Neuron (in vitro differentiated cells): ENCODE data around the gene CELA3B.
"Not testable (repeated sequence)": the region's sequence is repeated elsewhere in the genome, so short reads cannot be mapped to it uniquely, and the experiment has no call there.

Source experiments
- H2AFZ ChIP-seq: one replicate; pipeline ENCODE4 v1.6.1; 2013; ENCODE audit warnings: low read depth, mild to moderate bottlenecking, inconsistent platforms, low read length, moderate library complexity
- H3K27me3 ChIP-seq: one replicate; pipeline ENCODE4 v1.6.1; 2013; ENCODE audit warnings: low read length; ENCODE audit not compliant: insufficient read depth
- H3K36me3 ChIP-seq: one replicate; pipeline ENCODE4 v1.6.1; 2013; ENCODE audit warnings: low read length; ENCODE audit not compliant: insufficient read depth
- H3K4me1 ChIP-seq: one replicate; pipeline ENCODE4 v1.6.1; 2013; ENCODE audit warnings: low read length; ENCODE audit not compliant: insufficient read depth
- H3K4me3 ChIP-seq: 2 replicates; pipeline ENCODE4 v1.5.1; 2013; ENCODE audit warnings: mild to moderate bottlenecking, low read length, moderate library complexity
- H3K9me3 ChIP-seq: one replicate; pipeline ENCODE4 v1.6.1; 2013; ENCODE audit warnings: low read length

The CELA3B gene

DNA sequence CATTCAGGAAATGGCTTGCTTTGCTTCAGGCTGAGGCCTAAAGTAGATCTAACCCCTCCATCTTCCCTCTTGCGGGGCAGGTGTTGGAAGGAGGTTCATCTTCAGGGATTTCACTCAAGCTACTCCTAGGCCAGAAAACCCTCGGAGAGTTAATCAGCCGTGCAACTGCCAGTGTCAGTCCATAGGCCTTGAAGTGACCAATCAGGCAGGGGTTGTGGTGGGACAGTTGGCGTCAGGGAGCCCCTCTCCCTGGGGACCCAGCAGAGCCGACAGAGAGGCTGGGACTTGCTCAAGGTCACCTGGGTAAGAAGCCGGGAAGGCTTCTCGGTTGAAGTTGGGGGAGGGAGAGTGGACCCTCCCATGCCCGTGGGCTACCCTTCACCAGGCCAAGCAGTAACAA lies 2.9 kb upstream of the CELA3B start:
- H2AFZ ChIP-seq, H3K4me3 ChIP-seq, H3K4me1 ChIP-seq, H3K36me3 ChIP-seq, H3K27me3 ChIP-seq, H3K9me3 ChIP-seq: not testable (repeated sequence)

DNA sequence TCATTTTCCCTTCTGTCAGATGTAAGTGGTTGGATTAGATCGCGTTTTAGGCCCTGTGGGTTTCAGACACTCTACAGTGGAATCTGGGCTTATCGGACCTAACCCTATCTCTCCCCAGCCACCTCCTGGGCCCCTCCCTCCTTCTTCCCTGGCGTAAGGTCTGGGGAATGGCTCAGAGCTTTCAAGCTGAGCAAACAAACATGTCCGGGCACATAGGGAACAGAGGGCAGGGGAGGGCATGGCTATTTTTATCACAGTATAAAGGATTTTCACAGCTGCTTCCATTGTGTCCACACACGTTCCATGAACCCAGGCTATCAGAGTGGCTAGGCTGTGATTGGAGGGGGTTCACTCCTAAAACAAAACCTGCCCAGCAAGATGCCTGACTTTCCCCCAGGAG lies 2.1 kb upstream of the CELA3B start:
- not testable (repeated sequence) for H2AFZ ChIP-seq, H3K9me3 ChIP-seq, H3K27me3 ChIP-seq, H3K4me3 ChIP-seq, H3K4me1 ChIP-seq, H3K36me3 ChIP-seq

GRCh38 chr1:21975296-21975695 lies 1.5 kb upstream of the CELA3B start:
- not testable (repeated sequence) for H3K4me3 ChIP-seq, H2AFZ ChIP-seq, H3K36me3 ChIP-seq, H3K4me1 ChIP-seq, H3K27me3 ChIP-seq, H3K9me3 ChIP-seq

GRCh38 chr1:21978209-21978608 lies 1.4 kb downstream of the CELA3B start:
- not testable (repeated sequence) for H3K4me1 ChIP-seq, H3K36me3 ChIP-seq, H3K9me3 ChIP-seq, H2AFZ ChIP-seq, H3K4me3 ChIP-seq, H3K27me3 ChIP-seq

GRCh38 chr1:21980515-21981220 lies 3.8 kb downstream of the CELA3B start:
- H2AFZ ChIP-seq, H3K9me3 ChIP-seq, H3K4me1 ChIP-seq, H3K36me3 ChIP-seq, H3K4me3 ChIP-seq, H3K27me3 ChIP-seq: not testable (repeated sequence)

- not testable (repeated sequence) for H3K4me3 ChIP-seq
These were observed 4.4 kb downstream of the CELA3B start for GRCh38 chr1:21981253-21981652.

GRCh38 chr1:21982122-21982521 lies 5.3 kb downstream of the CELA3B start:
- not testable (repeated sequence) for H3K9me3 ChIP-seq, H3K27me3 ChIP-seq, H3K4me3 ChIP-seq, H2AFZ ChIP-seq, H3K4me1 ChIP-seq, H3K36me3 ChIP-seq

More at GRCh38 chr1:21981253-21981652, 4.4 kb downstream of the CELA3B start:
- not testable (repeated sequence) for H3K4me1 ChIP-seq, H3K27me3 ChIP-seq, H3K36me3 ChIP-seq, H3K9me3 ChIP-seq, H2AFZ ChIP-seq

DNA sequence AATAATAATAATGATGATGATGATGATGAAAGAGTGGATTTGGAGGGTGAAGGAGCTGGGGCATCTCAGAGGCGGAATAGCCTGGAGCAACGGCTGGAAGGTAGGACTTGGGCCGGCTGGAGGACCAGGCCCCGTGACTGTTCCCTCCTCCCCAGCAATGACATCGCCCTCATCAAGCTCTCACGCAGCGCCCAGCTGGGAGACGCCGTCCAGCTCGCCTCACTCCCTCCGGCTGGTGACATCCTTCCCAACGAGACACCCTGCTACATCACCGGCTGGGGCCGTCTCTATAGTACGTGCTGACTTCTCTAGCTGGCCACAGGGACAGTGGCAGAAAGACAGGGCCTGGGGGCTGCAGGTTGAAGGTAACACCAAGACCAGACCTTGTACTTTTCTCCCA lies 6.7 kb downstream of the CELA3B start:
- not testable (repeated sequence) for H3K4me3 ChIP-seq, H2AFZ ChIP-seq, H3K9me3 ChIP-seq, H3K27me3 ChIP-seq, H3K36me3 ChIP-seq, H3K4me1 ChIP-seq

DNA sequence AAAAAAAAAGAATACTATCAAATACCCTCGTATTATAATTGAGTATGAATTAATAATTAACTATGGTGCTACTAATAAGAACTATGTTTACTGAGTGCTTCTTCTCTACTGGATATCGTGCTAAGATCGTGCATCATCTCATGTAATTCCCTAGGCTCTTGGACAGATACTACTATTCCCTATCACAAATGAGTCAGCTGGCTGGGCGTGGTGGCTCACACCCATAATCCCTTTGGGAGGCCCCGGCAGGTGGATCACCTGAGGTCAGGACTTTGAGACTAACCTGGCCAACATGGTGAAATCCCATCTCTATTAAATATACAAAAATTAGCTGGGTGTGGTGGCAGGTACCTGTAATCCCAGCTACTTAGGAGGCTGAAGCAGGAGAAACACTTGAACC lies 9.1 kb downstream of the CELA3B start:
- not testable (repeated sequence) for H3K4me3 ChIP-seq, H2AFZ ChIP-seq, H3K36me3 ChIP-seq, H3K27me3 ChIP-seq, H3K4me1 ChIP-seq, H3K9me3 ChIP-seq

GRCh38 chr1:21986386-21986785 lies 9.6 kb downstream of the CELA3B start:
- not testable (repeated sequence) for H3K9me3 ChIP-seq, H3K36me3 ChIP-seq, H3K4me3 ChIP-seq, H3K4me1 ChIP-seq, H3K27me3 ChIP-seq, H2AFZ ChIP-seq

DNA sequence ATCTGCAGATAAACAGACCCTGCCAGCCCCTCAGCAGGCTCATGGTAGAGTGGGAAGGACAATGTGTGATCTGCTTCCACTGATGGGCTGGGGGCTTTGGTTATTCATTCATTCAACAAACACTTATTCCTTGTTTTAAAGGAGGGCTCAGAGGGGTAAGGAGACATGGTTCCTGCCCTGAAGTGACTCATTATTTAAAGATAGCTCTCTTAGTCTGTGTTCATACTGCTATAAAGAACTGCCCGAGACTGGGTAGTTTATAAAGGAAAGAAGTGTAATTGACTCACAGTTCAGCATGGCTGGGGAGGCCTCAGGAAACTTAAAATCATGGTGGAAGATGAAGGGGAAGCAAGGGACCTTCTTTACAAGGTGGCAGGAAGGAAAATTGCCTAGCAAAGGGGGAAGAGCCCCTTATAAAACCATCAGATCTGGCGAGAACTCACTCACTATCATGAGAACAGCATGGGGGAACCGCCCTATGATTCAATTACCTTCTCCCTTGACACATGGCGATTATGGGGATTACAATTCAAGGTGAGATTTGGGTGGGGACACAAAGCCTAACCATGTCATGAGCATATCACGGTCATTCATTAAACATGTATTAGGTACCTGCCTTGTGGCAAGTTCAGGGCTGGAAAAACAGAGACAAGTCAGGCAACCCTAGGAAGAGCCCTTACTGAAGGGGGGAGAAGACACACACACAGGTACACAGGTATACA lies 13.0 kb downstream of the CELA3B start:
- not testable (repeated sequence) for H3K4me3 ChIP-seq, H3K36me3 ChIP-seq, H2AFZ ChIP-seq, H3K27me3 ChIP-seq, H3K4me1 ChIP-seq, H3K9me3 ChIP-seq

DNA sequence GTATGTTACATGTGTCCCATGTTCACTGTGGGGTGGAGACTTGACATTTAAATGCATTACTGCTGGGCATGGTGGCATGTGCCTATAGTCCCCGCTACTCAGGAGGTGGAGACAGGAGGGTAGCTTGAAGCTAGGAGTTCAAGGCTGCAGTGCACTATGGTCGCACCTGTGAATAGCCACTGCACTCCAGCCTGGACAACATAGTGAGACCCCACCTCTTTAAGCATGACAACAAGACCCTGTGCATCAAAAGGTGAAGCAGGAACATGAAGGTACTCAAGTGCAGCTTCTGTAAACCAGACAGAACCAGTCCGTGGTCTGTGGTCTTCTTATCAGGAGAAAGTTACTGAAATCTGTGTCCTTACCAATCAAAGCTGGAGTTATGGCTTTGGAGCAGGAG lies 15.4 kb downstream of the CELA3B start:
- H3K4me3 ChIP-seq, H3K9me3 ChIP-seq, H2AFZ ChIP-seq, H3K36me3 ChIP-seq, H3K27me3 ChIP-seq, H3K4me1 ChIP-seq: not testable (repeated sequence)

DNA sequence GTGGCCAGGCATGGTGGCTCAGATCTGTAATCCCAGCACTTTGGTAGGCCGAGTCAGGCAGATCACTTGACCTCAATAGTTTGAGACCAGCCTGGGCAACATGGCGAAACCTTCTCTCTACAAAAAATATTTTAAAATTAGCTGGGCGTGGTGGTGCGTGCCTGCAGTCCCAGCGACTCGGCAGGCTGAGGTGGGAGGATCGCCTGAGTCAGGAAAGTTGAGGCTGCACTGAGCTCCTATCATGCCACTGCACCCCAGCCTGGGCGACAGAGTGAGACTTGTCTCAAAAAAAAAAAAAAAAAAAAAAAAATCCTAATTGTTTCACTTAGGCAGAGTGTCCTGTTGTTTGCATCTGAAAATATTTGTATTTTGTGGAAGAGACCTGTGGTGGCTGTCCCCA lies 17.9 kb downstream of the CELA3B start:
- H3K36me3 ChIP-seq, H3K9me3 ChIP-seq, H3K4me1 ChIP-seq, H3K27me3 ChIP-seq, H2AFZ ChIP-seq, H3K4me3 ChIP-seq: not testable (repeated sequence)

DNA sequence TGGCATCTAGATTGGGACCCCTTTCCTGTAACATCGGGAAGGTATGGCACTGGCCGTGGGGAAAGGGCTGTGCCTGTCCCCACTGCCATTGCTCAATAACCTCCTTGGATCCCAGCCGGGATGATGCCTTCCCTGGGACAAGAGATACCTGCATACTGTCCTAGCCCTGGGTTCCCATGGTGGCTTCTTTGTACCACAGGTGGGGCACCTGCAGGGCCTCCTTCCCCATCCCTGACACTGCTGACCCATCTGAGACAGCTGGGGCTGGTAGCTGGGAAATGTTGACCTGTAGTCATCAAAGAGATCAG lies 19.8 kb downstream of the CELA3B start:
- not testable (repeated sequence) for H2AFZ ChIP-seq, H3K4me3 ChIP-seq, H3K4me1 ChIP-seq, H3K36me3 ChIP-seq, H3K27me3 ChIP-seq, H3K9me3 ChIP-seq
